Measurements from ENCODE around the gene CROCC2.

CROCC2 gene

GRCh38 chr2:240956171-240956934, 50.2 kb downstream of the CROCC2 start:
- no peak for DNase-seq (ENCODE audit: low read depth)

GRCh38 chr2:240956935-240957655, 51.0 kb downstream of the CROCC2 start:
- DNase-seq (ENCODE audit: low read depth) = no peak

GRCh38 chr2:240957656-240958365, 51.7 kb downstream of the CROCC2 start:
- DNase-seq (ENCODE audit: low read depth) = no peak

- DNase-seq (ENCODE audit: low read depth) = no peak
These were observed 52.5 kb downstream of the CROCC2 start for GRCh38 chr2:240958366-240959213.

- DNase-seq (ENCODE audit: low read depth) = no peak
These were observed 53.2 kb downstream of the CROCC2 start for GRCh38 chr2:240959214-240959940.

- DNase-seq (ENCODE audit: low read depth) = no peak
These were observed 53.8 kb downstream of the CROCC2 start for GRCh38 chr2:240959941-240960308.

GRCh38 chr2:240960309-240960970, 54.3 kb downstream of the CROCC2 start:
- no peak for DNase-seq (ENCODE audit: low read depth)

GRCh38 chr2:240960971-240961876, 55.1 kb downstream of the CROCC2 start:
- DNase-seq (ENCODE audit: low read depth) = no peak

GRCh38 chr2:240961910-240962299, 55.8 kb downstream of the CROCC2 start:
- DNase-seq (ENCODE audit: low read depth) = no peak

- DNase-seq (ENCODE audit: low read depth) = no peak
These were observed 56.3 kb downstream of the CROCC2 start for GRCh38 chr2:240962300-240963064.

- no peak for DNase-seq (ENCODE audit: low read depth)
These were observed 57.1 kb downstream of the CROCC2 start for GRCh38 chr2:240963065-240963867.

GRCh38 chr2:240963868-240964703, 58.0 kb downstream of the CROCC2 start:
- no peak for DNase-seq (ENCODE audit: low read depth)

- no peak for DNase-seq (ENCODE audit: low read depth)
These were observed 58.7 kb downstream of the CROCC2 start for GRCh38 chr2:240964704-240965295.

GRCh38 chr2:240965296-240965904, 59.3 kb downstream of the CROCC2 start:
- DNase-seq (ENCODE audit: low read depth) = no peak

GRCh38 chr2:240965905-240966456, 59.8 kb downstream of the CROCC2 start:
- DNase-seq (ENCODE audit: low read depth) = no peak

GRCh38 chr2:240966457-240966905, 60.3 kb downstream of the CROCC2 start:
- no peak for DNase-seq (ENCODE audit: low read depth)
